Suprapubic skin (tissue), 4 donors: ENCODE results near the gene CDC42EP2. TPM values are rescaled to one million over a fixed set of nuclear protein-coding genes. Genes with fewer than 3 reads are reported as not detected.
A peak's percentile ranks its signal among the peaks of the same experiment; 100 is the strongest.

ENCODE experiments used
- DNase-seq, 2 donors: peaks; one replicate each; pipeline ENCODE4 v3.0.0-alpha.2; 2019; ENCODE audit warnings: low spot score in 2 of 2
- H3K27ac ChIP-seq: fragments of 200-600 bp; sonication (generic); one replicate; pipeline ENCODE4 v1.5.1; 2019
- H3K27me3 ChIP-seq: fragments of 200-600 bp; sonication (generic); one replicate; pipeline ENCODE4 v1.5.1; 2019
- H3K36me3 ChIP-seq: fragments of 200-600 bp; sonication (generic); one replicate; pipeline ENCODE4 v1.5.1; 2019
- H3K4me1 ChIP-seq: fragments of 200-600 bp; sonication (generic); one replicate; pipeline ENCODE4 v1.5.1; 2019
- H3K4me3 ChIP-seq: fragments of 200-600 bp; sonication (generic); one replicate; pipeline ENCODE4 v1.5.1; 2019; ENCODE audit warnings: mild to moderate bottlenecking
- H3K9me3 ChIP-seq: fragments of 200-600 bp; sonication (generic); one replicate; pipeline ENCODE4 v1.5.1; 2019
- EP300 ChIP-seq: sonication (generic); formaldehyde crosslinking; IDR thresholded peaks from one replicate; pipeline ENCODE4 v1.6.1; 2017; ENCODE audit warnings: antibody characterized with exemption
- POLR2A ChIP-seq, 2 donors: fragments of 450-650 bp; IDR thresholded peaks; one replicate each; pipeline ENCODE4 v1.6.1; 2017; ENCODE audit warnings: antibody characterized with exemption in 2 of 2, mild to moderate bottlenecking in 2 of 2, moderate library complexity in 2 of 2
- POLR2AphosphoS5 ChIP-seq, 3 donors: sonication (generic); formaldehyde crosslinking; IDR thresholded peaks; one replicate each; pipeline ENCODE4 v1.6.1; 2017; ENCODE audit warnings: antibody characterized with exemption in 3 of 3
- WGBS: methylation state at CpG from one replicate; pipeline ENCODE4 v1.1.5; 2018; 5-methylcytosine and 5-hydroxymethylcytosine counted together
- total RNA-seq, 4 donors: library from RNA; depleted of rRNA; stranded (reverse); fragments of >200 nt; gene quantifications; one replicate each; pipeline ENCODE4 v1.1.0, GENCODE V29; 2016
- TF ChIP-seq, protein P1 (sequence below), 2 donors: fragments of 200-600 bp in 1 of 2; fragments of 450-650 bp in 1 of 2; sonication (generic) in 1 of 2; IDR thresholded peaks; one replicate each; pipeline ENCODE4 v1.5.1; 2016 to 2019; ENCODE audit warnings: antibody characterized with exemption in 2 of 2, mild to moderate bottlenecking in 1 of 2, moderate library complexity in 1 of 2

CDC42EP2 gene
- total RNA-seq, 4 donors from 2014 or later: 1.9 to 8.3 (median 5.7) TPM

DNA sequence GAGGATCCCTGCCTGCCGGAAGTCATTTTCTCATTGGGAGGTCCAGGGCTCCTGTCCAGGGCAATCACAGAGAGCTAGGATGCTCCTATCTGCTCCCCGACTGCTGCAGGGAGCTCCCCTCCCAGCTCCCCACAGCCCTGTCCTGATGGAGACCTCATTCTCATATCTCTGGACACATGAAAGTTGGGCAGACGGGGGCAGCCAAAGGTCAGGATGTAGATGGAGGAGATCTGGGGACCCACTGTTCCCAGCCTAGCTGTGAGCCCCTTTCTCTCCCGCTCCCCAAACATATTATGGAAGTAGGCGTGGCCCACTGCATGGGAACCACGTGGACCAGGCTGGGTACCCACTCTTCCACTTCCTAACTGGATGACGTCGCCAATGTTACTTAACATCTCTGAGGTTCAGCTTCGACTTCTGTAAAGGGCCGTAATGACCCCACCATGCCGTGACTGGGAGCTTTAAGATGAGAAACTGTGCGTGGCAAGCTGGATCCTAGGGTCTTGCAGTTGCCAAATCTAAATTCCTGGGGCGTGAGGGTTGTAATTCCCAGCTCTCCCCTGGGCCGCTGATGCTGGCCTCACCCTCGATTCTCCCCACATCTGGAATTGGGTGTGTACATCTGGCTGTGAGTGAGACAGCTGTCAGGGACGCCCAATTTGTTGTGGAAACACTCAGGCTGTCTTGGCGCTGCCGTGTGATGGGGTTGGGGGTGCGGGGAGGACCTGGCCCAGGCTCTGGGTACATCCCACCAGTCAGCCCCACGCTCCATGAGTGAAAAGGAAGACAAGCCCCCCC is 1.8 kb downstream of the CDC42EP2 start:
- no peaks in the 10 kb centered on the region for H3K9me3 ChIP-seq
- 13% methylated on average over 18 of the region's 20 CpGs for WGBS
- peaks cover 54% of the 10 kb centered on the region for H3K4me1 ChIP-seq
- no peaks in the 10 kb centered on the region for H3K27me3 ChIP-seq
- H3K36me3 ChIP-seq: peaks cover 9% of the 10 kb centered on the region
- H3K27ac ChIP-seq: peak overlapping the region; percentile 87
- TF ChIP-seq EP300 (no peak), POLR2A (IDR thresholded peaks at IDR 0.05) (no peak), POLR2AphosphoS5 (IDR thresholded peaks at IDR 0.05) (peak in 2 of 3 donors; percentile 15 to 85)
- DNase-seq: peak; percentile 90 to 91
- peak overlapping the region; percentile 78 for H3K4me3 ChIP-seq

DNA sequence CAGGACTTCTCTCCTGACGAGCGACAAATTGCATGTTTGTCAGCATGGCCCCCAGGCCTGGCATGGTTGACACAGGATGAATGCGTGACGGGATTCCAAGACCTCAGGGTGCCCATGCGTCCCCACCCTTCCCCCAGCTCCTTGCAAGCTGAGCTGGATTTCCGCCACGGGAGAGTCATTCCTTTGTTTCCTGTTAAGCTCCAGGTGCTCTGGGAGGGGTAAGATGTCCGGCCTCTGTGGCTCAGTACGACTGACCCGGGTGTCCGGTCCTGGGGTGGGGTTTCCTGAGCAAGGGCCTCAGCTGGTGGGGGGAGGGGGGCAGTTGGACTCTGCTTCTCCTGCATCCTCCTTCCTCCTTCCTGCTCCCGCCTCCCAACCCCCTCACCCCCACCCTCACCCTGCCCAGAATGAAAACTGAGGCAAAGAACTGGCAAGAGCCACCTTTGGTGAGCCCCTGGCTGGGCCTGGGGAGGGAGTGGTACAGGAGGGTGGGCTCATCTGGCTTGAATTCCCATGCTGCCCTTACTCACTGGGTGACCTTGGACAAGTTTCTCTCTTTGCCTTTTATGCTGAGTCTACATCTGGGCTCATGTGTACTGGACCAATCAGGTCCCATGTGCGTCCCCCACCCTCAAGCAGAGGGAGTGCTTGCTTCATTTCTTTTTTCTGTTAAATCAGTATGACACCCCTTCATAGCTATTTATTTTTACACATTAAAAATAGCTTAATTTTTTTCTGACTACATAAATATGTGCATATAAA is 2.5 kb downstream of the CDC42EP2 start:
- DNase-seq: peak; percentile 87 to 89
- H3K27ac ChIP-seq: peak overlapping the region; percentile 87
- H3K27me3 ChIP-seq: no peaks in the 10 kb centered on the region
- peaks cover 14% of the 10 kb centered on the region for H3K36me3 ChIP-seq
- WGBS: 12% methylated on average over 8 of the region's 13 CpGs
- H3K9me3 ChIP-seq: no peaks in the 10 kb centered on the region
- TF ChIP-seq POLR2AphosphoS5 (IDR thresholded peaks at IDR 0.05): no peak
- TF ChIP-seq POLR2A (IDR thresholded peaks at IDR 0.05): no peak
- TF ChIP-seq EP300: no peak
- TF ChIP-seq, protein P1, sequence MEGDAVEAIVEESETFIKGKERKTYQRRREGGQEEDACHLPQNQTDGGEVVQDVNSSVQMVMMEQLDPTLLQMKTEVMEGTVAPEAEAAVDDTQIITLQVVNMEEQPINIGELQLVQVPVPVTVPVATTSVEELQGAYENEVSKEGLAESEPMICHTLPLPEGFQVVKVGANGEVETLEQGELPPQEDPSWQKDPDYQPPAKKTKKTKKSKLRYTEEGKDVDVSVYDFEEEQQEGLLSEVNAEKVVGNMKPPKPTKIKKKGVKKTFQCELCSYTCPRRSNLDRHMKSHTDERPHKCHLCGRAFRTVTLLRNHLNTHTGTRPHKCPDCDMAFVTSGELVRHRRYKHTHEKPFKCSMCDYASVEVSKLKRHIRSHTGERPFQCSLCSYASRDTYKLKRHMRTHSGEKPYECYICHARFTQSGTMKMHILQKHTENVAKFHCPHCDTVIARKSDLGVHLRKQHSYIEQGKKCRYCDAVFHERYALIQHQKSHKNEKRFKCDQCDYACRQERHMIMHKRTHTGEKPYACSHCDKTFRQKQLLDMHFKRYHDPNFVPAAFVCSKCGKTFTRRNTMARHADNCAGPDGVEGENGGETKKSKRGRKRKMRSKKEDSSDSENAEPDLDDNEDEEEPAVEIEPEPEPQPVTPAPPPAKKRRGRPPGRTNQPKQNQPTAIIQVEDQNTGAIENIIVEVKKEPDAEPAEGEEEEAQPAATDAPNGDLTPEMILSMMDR (IDR thresholded peaks at IDR 0.05): no peak
- H3K4me3 ChIP-seq: peak overlapping the region; percentile 78
- peaks cover 59% of the 10 kb centered on the region for H3K4me1 ChIP-seq

DNA sequence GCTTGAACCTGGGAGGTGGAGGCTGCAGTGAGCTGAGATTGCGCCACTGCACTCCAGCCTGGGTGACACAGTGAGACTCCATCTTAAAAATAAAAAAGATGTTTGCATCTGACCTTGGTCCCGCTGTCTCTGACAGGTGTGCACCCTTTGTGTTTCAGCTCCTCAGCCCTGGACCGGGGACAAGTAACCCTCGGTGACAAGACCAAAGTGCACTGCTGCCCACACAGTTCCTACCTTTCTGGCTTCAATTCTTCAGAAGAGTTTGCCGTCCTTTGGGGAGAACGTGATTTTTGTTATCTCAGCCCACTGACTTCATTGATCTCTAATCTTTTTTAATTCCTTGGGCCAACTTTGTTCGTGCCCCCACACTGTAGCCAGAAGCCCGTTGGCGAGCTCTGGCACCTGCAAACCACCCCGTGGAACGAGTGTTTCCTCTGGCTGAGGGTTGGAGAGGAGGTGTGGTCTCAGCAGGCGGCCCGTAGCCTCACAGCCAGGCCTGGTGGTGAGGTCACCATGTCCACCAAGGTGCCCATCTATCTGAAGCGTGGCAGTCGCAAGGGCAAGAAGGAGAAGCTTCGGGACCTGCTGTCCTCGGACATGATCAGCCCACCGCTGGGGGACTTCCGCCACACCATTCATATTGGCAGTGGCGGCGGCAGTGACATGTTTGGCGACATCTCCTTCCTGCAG is 5.9 kb downstream of the CDC42EP2 start:
- 82% methylated on average over 21 of the region's 22 CpGs for WGBS
- no peak for DNase-seq
- TF ChIP-seq POLR2A (IDR thresholded peaks at IDR 0.05): no peak
- TF ChIP-seq, protein P1 (IDR thresholded peaks at IDR 0.05): no peak

DNA sequence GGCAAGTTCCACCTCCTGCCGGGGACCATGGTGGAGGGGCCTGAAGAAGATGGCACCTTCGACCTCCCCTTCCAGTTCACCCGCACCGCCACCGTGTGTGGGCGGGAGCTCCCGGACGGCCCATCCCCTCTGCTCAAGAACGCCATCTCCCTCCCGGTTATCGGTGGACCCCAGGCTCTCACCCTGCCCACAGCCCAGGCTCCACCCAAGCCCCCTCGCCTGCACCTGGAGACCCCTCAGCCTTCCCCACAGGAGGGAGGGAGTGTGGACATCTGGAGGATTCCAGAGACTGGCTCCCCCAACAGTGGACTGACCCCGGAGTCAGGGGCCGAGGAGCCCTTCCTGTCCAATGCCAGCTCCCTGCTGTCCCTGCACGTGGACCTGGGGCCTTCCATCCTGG is 6.4 kb downstream of the CDC42EP2 start:
- Histone ChIP-seq H3K27ac (peak overlapping the region; percentile 48), H3K4me1 (peaks cover 37% of the 10 kb centered on the region), H3K9me3 (no peaks in the 10 kb centered on the region), H3K27me3 (no peaks in the 10 kb centered on the region), H3K4me3 (no peak overlapping the region), H3K36me3 (peaks cover 14% of the 10 kb centered on the region)
- TF ChIP-seq, protein P1 (IDR thresholded peaks at IDR 0.05): no peak
- TF ChIP-seq POLR2AphosphoS5 (IDR thresholded peaks at IDR 0.05): no peak
- no peak for TF ChIP-seq EP300
- no peak for TF ChIP-seq POLR2A (IDR thresholded peaks at IDR 0.05)
- WGBS: 100% methylated on average over 1 of the region's 15 CpGs
- no peak for DNase-seq

More for the DNA sequence above, 5.9 kb downstream of the CDC42EP2 start:
- no peak overlapping the region for H3K4me3 ChIP-seq
- peaks cover 43% of the 10 kb centered on the region for H3K4me1 ChIP-seq
- no peaks in the 10 kb centered on the region for H3K27me3 ChIP-seq
- H3K27ac ChIP-seq: no peak overlapping the region
- no peaks in the 10 kb centered on the region for H3K9me3 ChIP-seq
- peaks cover 14% of the 10 kb centered on the region for H3K36me3 ChIP-seq

DNA sequence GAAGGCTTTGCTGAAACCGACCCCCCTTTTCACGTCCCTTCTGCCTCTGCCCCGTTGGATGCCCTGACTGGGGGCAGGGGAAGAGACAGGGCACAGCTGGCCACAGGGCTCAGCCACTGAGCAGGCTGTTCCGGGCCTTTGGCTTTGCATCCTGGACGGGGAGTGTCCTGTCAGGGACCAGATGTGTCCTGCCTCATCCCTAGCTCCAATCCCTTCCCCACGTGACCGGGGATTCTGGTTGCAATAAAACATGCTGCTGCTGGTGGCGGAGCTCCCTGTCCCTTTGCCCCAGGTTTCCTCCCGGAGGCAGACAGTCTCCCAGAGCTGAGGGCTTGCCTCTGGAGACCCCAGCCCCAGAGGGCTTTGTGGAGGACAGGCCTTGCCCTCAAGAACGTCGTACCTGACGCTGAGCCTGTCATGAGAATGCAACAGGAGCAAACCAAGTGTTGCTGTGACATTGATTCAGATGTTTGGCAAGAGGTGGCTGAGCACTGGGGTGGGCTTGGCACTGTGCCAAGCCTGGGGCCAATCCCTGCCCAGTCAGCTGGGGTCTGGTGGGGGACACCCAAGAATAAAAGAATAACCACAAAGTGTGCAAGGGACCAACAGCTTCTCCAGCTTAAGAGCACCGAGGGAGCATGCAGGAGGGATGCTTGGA is 7.3 kb downstream of the CDC42EP2 start:
- TF ChIP-seq, protein P1 (IDR thresholded peaks at IDR 0.05): no peak
- TF ChIP-seq POLR2A (IDR thresholded peaks at IDR 0.05) (no peak), POLR2AphosphoS5 (IDR thresholded peaks at IDR 0.05) (no peak), EP300 (no peak)
- H3K4me3 ChIP-seq: no peak overlapping the region
- peak; percentile 87 to 88 for DNase-seq
- WGBS: 63% methylated on average over 13 of the region's 13 CpGs
- no peaks in the 10 kb centered on the region for H3K9me3 ChIP-seq
- H3K4me1 ChIP-seq: peaks cover 28% of the 10 kb centered on the region
- peaks cover 14% of the 10 kb centered on the region for H3K36me3 ChIP-seq
- peak overlapping the region; percentile 48 for H3K27ac ChIP-seq
- no peaks in the 10 kb centered on the region for H3K27me3 ChIP-seq
